Activated B cell treated with CpG ODN at 0.5 μM for 24 hours (primary cell): ENCODE data around the gene PRM3. TPM values are rescaled to one million over a fixed set of nuclear protein-coding genes. Genes with fewer than 3 reads are reported as not detected.

Source experiments
- ATAC-seq: fragments of 200-7000 bp; cut with Tn5 transposase; one replicate; pipeline ENCODE4 v1.10.0; 2021; ENCODE audit warnings: low read depth, mild to moderate bottlenecking, moderate library complexity
- CTCF ChIA-PET: fragments of 350-600 bp; sonication (Branson Sonifier 250); formaldehyde crosslinking; loops from one replicate; lab custom pipeline; 2021; ENCODE audit warnings: antibody characterized with exemption; lab: Charles Lee
- POLR2A ChIA-PET: fragments of 350-600 bp; sonication (Branson Sonifier 250); formaldehyde crosslinking; loops from one replicate; lab custom pipeline; 2021; ENCODE audit warnings: antibody characterized with exemption; lab: Charles Lee
- DNase-seq: peaks from one replicate; pipeline ENCODE4 v3.0.0; 2022
- H3K27ac Mint-ChIP-seq: one replicate; pipeline ENCODE4 v1.8.0; 2020; ENCODE audit warnings: mixed read lengths
- H3K27me3 Mint-ChIP-seq: one replicate; pipeline ENCODE4 v1.8.0; 2021; ENCODE audit warnings: mixed read lengths
- H3K36me3 Mint-ChIP-seq: one replicate; pipeline ENCODE4 v1.8.0; 2021; ENCODE audit warnings: low read depth, mixed read lengths
- H3K4me1 Mint-ChIP-seq: one replicate; pipeline ENCODE4 v1.8.0; 2021; ENCODE audit warnings: mixed read lengths
- H3K4me3 Mint-ChIP-seq: one replicate; pipeline ENCODE4 v1.8.0; 2020; ENCODE audit warnings: mild to moderate bottlenecking, mixed read lengths
- H3K9me3 Mint-ChIP-seq: one replicate; pipeline ENCODE4 v1.8.0; 2020; ENCODE audit warnings: mixed read lengths
- CTCF ChIP-seq: fragments of 200-600 bp; IDR thresholded peaks from one replicate; pipeline ENCODE4 v1.8.0; 2022; ENCODE audit warnings: antibody characterized with exemption, mild to moderate bottlenecking
- intact Hi-C: fragments of 100-400 bp; cut with micrococcal nuclease; formaldehyde crosslinking; loops from one replicate; pipeline ENCODE4 v1.15.1; 2024
- total RNA-seq: library from RNA; stranded (reverse); gene quantifications from 2 replicates; pipeline ENCODE4 v1.2.3, GENCODE V29; 2022

The PRM3 gene
- total RNA-seq, 1 donor from 2014 or later = not detected

- ChIA-PET CTCF (no interaction called here), POLR2A (interaction anchor here (0.6 to 4.1 kb wide), 7 partner anchors 17 to 282 kb away, joined by 3 to 38 read pairs (median 5); no protein-coding TSS in a partner anchor)
- Mint-ChIP-seq H3K4me3 (peak overlapping the region; percentile 2), H3K9me3 (no peaks in the 10 kb centered on the region), H3K4me1 (peaks cover 48% of the 10 kb centered on the region), H3K36me3 (peaks cover 37% of the 10 kb centered on the region), H3K27ac (peak overlapping the region; percentile 68), H3K27me3 (no peaks in the 10 kb centered on the region)
- ATAC-seq = no peak
- TF ChIP-seq CTCF = no peak
- intact Hi-C loops = loop anchor here (10.0 kb wide), 1 partner anchor 435 kb away; no protein-coding TSS in a partner anchor
- DNase-seq = no peak
Observed at GRCh38 chr16:11250091-11250785, 23.2 kb downstream of the PRM3 start.

- peak overlapping the region; percentile 19 for H3K4me3 Mint-ChIP-seq
- peaks cover 48% of the 10 kb centered on the region for H3K4me1 Mint-ChIP-seq
- no peak for TF ChIP-seq CTCF
- no peak overlapping the region for H3K27ac Mint-ChIP-seq
- POLR2A ChIA-PET = interaction anchor here (0.6 to 4.1 kb wide), 4 partner anchors 25 to 281 kb away, joined by 3 to 38 read pairs (median 6); no protein-coding TSS in a partner anchor
- ATAC-seq = no peak
- H3K27me3 Mint-ChIP-seq = no peaks in the 10 kb centered on the region
- intact Hi-C loops = loop anchor here (10.0 kb wide), 1 partner anchor 435 kb away; no protein-coding TSS in a partner anchor
- H3K9me3 Mint-ChIP-seq = no peaks in the 10 kb centered on the region
- CTCF ChIA-PET = no interaction called here
- peaks cover 37% of the 10 kb centered on the region for H3K36me3 Mint-ChIP-seq
- DNase-seq = no peak
Observed at GRCh38 chr16:11249233-11250061, 24.0 kb downstream of the PRM3 start.

GRCh38 chr16:11248133-11248532, 25.3 kb downstream of the PRM3 start:
- H3K4me1 Mint-ChIP-seq = peaks cover 38% of the 10 kb centered on the region

GRCh38 chr16:11245988-11246387, 27.4 kb downstream of the PRM3 start:
- no peak overlapping the region for H3K27ac Mint-ChIP-seq
- H3K4me3 Mint-ChIP-seq = no peak overlapping the region
- ATAC-seq = no peak
- peaks cover 18% of the 10 kb centered on the region for H3K4me1 Mint-ChIP-seq
- no peak for TF ChIP-seq CTCF
- intact Hi-C loops = no loop called here
- H3K27me3 Mint-ChIP-seq = no peaks in the 10 kb centered on the region
- no peaks in the 10 kb centered on the region for H3K9me3 Mint-ChIP-seq
- ChIA-PET POLR2A (interaction anchor here (0.5 to 2.0 kb wide), 6 partner anchors 9 to 112 kb away, joined by 3 to 10 read pairs (median 6); partner anchors contain the start of gene SOCS1), CTCF (interaction anchor here (1.0 to 1.2 kb wide), 2 partner anchors 9 to 108 kb away, joined by 3 read pairs; no protein-coding TSS in a partner anchor)
- no peak for DNase-seq
- peaks cover 8% of the 10 kb centered on the region for H3K36me3 Mint-ChIP-seq

More at GRCh38 chr16:11248133-11248532, 25.3 kb downstream of the PRM3 start:
- Mint-ChIP-seq H3K36me3 (peaks cover 27% of the 10 kb centered on the region), H3K27ac (no peak overlapping the region), H3K9me3 (no peaks in the 10 kb centered on the region), H3K4me3 (no peak overlapping the region), H3K27me3 (no peaks in the 10 kb centered on the region)
- ATAC-seq (peak; percentile 27), DNase-seq (no peak)
- intact Hi-C loops = no loop called here
- no peak for TF ChIP-seq CTCF
- POLR2A ChIA-PET = interaction anchor here (0.6 to 1.6 kb wide), 8 partner anchors 12 to 686 kb away, joined by 3 to 12 read pairs (median 4); no protein-coding TSS in a partner anchor
- CTCF ChIA-PET = interaction anchor here (0.6 to 1.3 kb wide), 3 partner anchors 50 to 154 kb away, joined by 3 to 4 read pairs (median 3); no protein-coding TSS in a partner anchor
